Measurements from ENCODE around the gene OTOP1. TPM values are rescaled to one million over a fixed set of nuclear protein-coding genes. Genes with fewer than 3 reads are reported as not detected.
"Not testable (repeated sequence)": the region's sequence is repeated elsewhere in the genome, so short reads cannot be mapped to it uniquely, and the experiment has no call there.

Gene OTOP1
- polyA plus RNA-seq, 3 donors = not detected

DNA sequence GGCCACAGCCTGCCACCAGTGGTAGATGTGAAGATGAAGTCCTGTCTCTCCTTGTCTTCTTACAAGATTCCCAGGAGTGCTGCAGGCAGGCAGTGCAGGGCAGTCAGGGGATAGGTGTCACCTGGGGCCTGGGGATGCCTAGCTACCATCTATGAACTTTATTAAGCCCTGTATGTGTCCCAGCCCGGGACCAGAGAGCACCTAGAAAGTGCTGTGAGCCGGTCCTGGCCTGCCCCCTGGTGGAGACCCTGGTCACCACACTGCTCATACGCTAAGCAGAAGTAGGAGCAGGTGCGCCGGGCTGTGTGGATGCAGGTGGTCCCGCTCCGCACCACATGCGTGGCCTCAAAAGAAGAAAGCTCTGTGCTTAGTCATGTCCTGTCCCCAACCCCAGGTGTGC, 81.1 kb downstream of the OTOP1 start:
- H3K4me2 ChIP-seq (replicated peaks; ENCODE audit: extremely low read depth, low read length, poor library complexity, severe bottlenecking); DNase-seq; H3K27me3 ChIP-seq (ENCODE audit: control insufficient read depth in 2 of 2, insufficient read depth in 2 of 2, low read length in 2 of 2); H3K79me2 ChIP-seq (ENCODE audit: insufficient read depth, low read length); H3K4me3 ChIP-seq (replicated peaks in 1 of 3; ENCODE audit: low read depth in 2 of 3, low read length in 3 of 3); H4K20me1 ChIP-seq (ENCODE audit: insufficient read depth, low read length); H3K9me3 ChIP-seq (replicated peaks in 1 of 2; ENCODE audit: control insufficient read depth in 1 of 2, insufficient read depth in 1 of 2, low read length in 2 of 2); H3K27ac ChIP-seq (ENCODE audit: low read depth in 1 of 2, low read length in 2 of 2); H3K9me3 Mint-ChIP-seq; H3K36me3 Mint-ChIP-seq; H2AFZ ChIP-seq (ENCODE audit: insufficient read depth, low read depth, low read length, poor library complexity, severe bottlenecking); H3K4me1 Mint-ChIP-seq; H3K4me3 Mint-ChIP-seq; H3K27ac Mint-ChIP-seq; intact Hi-C loops (cut with micrococcal nuclease); H3K4me1 ChIP-seq (ENCODE audit: control insufficient read depth in 1 of 2, insufficient read depth in 2 of 2, low read length in 2 of 2); H3K9ac ChIP-seq (ENCODE audit: insufficient read depth, low read length, poor library complexity, severe bottlenecking); H3K36me3 ChIP-seq (replicated peaks in 1 of 2; ENCODE audit: control insufficient read depth in 1 of 2, insufficient read depth in 2 of 2, low read length in 2 of 2): not testable (repeated sequence)
- peaks cover 25 to 51% (median 45%) of the 10 kb centered on the region in 3 donors for H3K27me3 Mint-ChIP-seq (ENCODE audit: low read depth in 3 of 3)
- TF ChIP-seq, protein P1, sequence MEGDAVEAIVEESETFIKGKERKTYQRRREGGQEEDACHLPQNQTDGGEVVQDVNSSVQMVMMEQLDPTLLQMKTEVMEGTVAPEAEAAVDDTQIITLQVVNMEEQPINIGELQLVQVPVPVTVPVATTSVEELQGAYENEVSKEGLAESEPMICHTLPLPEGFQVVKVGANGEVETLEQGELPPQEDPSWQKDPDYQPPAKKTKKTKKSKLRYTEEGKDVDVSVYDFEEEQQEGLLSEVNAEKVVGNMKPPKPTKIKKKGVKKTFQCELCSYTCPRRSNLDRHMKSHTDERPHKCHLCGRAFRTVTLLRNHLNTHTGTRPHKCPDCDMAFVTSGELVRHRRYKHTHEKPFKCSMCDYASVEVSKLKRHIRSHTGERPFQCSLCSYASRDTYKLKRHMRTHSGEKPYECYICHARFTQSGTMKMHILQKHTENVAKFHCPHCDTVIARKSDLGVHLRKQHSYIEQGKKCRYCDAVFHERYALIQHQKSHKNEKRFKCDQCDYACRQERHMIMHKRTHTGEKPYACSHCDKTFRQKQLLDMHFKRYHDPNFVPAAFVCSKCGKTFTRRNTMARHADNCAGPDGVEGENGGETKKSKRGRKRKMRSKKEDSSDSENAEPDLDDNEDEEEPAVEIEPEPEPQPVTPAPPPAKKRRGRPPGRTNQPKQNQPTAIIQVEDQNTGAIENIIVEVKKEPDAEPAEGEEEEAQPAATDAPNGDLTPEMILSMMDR (IDR thresholded peaks at IDR 0.05) = peak; percentile 36
- WGBS (ENCODE audit: insufficient coverage) = no CpG with 5 or more reads among the region's 8 CpGs

DNA sequence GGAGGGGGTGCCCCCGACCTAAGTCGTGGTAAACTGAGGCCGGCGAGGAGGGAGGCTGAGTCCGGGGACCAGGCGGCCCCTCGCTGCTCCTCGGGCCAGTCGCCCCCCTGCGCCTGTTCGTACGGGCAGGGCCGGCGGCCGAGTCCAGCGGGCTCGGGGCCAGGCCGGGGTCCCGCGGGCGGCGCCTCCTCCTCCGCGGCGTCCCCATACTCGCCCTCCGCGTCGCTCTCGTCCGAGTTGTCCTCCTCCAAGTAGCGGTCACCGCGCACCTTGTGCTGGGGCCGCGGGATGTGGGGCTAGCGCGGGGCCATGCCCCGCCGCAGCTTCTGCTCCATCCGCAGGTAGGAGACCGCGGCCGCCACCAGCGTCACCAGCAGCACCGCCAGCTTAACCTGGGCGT, 83.4 kb downstream of the OTOP1 start:
- DNase-seq; H3K27ac ChIP-seq (ENCODE audit: low read depth in 1 of 2, low read length in 2 of 2); intact Hi-C loops (cut with micrococcal nuclease); H3K9me3 ChIP-seq (replicated peaks in 1 of 2; ENCODE audit: control insufficient read depth in 1 of 2, insufficient read depth in 1 of 2, low read length in 2 of 2); H3K4me1 Mint-ChIP-seq; H3K27ac Mint-ChIP-seq; H3K9me3 Mint-ChIP-seq; H2AFZ ChIP-seq (ENCODE audit: insufficient read depth, low read depth, low read length, poor library complexity, severe bottlenecking); H3K27me3 ChIP-seq (ENCODE audit: control insufficient read depth in 2 of 2, insufficient read depth in 2 of 2, low read length in 2 of 2); H3K36me3 ChIP-seq (replicated peaks in 1 of 2; ENCODE audit: control insufficient read depth in 1 of 2, insufficient read depth in 2 of 2, low read length in 2 of 2); H3K4me2 ChIP-seq (replicated peaks; ENCODE audit: extremely low read depth, low read length, poor library complexity, severe bottlenecking); H4K20me1 ChIP-seq (ENCODE audit: insufficient read depth, low read length); H3K36me3 Mint-ChIP-seq; H3K4me3 ChIP-seq (replicated peaks in 1 of 3; ENCODE audit: low read depth in 2 of 3, low read length in 3 of 3); H3K79me2 ChIP-seq (ENCODE audit: insufficient read depth, low read length); H3K4me1 ChIP-seq (ENCODE audit: control insufficient read depth in 1 of 2, insufficient read depth in 2 of 2, low read length in 2 of 2); H3K9ac ChIP-seq (ENCODE audit: insufficient read depth, low read length, poor library complexity, severe bottlenecking): not testable (repeated sequence)
- WGBS (ENCODE audit: insufficient coverage) = under 1% methylated on average over 32 of the region's 47 CpGs
- H3K27me3 Mint-ChIP-seq (ENCODE audit: low read depth in 3 of 3) = peaks cover 27 to 59% (median 45%) of the 10 kb centered on the region in 3 donors
- H3K4me3 Mint-ChIP-seq = peak overlapping the region in 1 of 2 donors; percentile 57

DNA sequence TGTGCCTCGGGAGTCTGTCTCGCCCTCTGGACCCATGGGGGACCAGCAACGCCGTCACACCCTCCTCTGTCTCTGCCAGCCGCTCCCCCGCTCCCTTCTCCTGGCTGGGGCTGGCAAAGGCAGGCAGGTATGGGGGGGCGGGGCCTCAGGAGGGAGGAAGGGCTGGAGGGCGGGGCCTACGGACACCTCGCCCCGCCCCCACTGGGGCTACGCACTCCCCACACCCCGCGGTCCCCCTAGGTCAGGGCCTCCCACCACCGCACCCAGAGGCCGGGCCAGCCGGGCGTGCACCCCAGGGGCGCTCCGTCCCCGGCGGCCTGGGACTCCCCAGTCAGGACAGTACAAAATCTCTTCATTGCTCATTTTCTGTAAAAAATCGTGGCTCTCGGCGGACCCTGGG, 84.0 kb downstream of the OTOP1 start:
- DNase-seq; H2AFZ ChIP-seq (ENCODE audit: insufficient read depth, low read depth, low read length, poor library complexity, severe bottlenecking); H3K79me2 ChIP-seq (ENCODE audit: insufficient read depth, low read length); intact Hi-C loops (cut with micrococcal nuclease); H3K9me3 ChIP-seq (replicated peaks in 1 of 2; ENCODE audit: control insufficient read depth in 1 of 2, insufficient read depth in 1 of 2, low read length in 2 of 2); H3K9ac ChIP-seq (ENCODE audit: insufficient read depth, low read length, poor library complexity, severe bottlenecking); H3K36me3 ChIP-seq (replicated peaks in 1 of 2; ENCODE audit: control insufficient read depth in 1 of 2, insufficient read depth in 2 of 2, low read length in 2 of 2); H3K4me1 ChIP-seq (ENCODE audit: control insufficient read depth in 1 of 2, insufficient read depth in 2 of 2, low read length in 2 of 2); H3K27ac Mint-ChIP-seq; H3K4me2 ChIP-seq (replicated peaks; ENCODE audit: extremely low read depth, low read length, poor library complexity, severe bottlenecking); H4K20me1 ChIP-seq (ENCODE audit: insufficient read depth, low read length); H3K36me3 Mint-ChIP-seq; H3K9me3 Mint-ChIP-seq; H3K27ac ChIP-seq (ENCODE audit: low read depth in 1 of 2, low read length in 2 of 2); H3K4me1 Mint-ChIP-seq; H3K27me3 ChIP-seq (ENCODE audit: control insufficient read depth in 2 of 2, insufficient read depth in 2 of 2, low read length in 2 of 2); H3K4me3 ChIP-seq (replicated peaks in 1 of 3; ENCODE audit: low read depth in 2 of 3, low read length in 3 of 3): not testable (repeated sequence)
- Mint-ChIP-seq H3K27me3 (ENCODE audit: low read depth in 3 of 3) (peaks cover 27 to 59% (median 45%) of the 10 kb centered on the region in 3 donors), H3K4me3 (peak overlapping the region in 1 of 2 donors; percentile 59)
- WGBS (ENCODE audit: insufficient coverage) = no CpG with 5 or more reads among the region's 25 CpGs

DNA sequence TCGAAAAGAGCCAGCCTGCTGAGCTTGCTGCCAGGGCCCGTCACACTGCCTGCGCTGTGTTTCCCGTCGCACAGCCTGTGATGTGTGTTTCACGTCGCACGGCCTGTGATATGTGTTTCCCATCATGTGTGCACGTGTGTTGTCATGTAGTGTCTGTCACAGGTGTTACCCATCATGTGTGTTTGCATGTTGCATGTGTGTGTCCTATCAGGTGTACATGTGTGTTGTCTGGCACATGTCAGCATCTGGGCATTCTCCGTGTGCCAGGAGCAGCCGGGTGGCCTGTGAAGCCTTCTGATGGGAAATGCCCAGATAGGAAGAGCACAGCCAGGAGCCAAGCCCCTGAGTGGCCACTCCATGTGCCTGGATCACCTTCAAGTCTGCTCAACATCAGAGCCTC, 85.5 kb downstream of the OTOP1 start:
- H3K79me2 ChIP-seq (ENCODE audit: insufficient read depth, low read length); H3K4me1 Mint-ChIP-seq; H3K27ac ChIP-seq (ENCODE audit: low read depth in 1 of 2, low read length in 2 of 2); H3K27ac Mint-ChIP-seq; intact Hi-C loops (cut with micrococcal nuclease); H3K27me3 ChIP-seq (ENCODE audit: control insufficient read depth in 2 of 2, insufficient read depth in 2 of 2, low read length in 2 of 2); H3K4me1 ChIP-seq (ENCODE audit: control insufficient read depth in 1 of 2, insufficient read depth in 2 of 2, low read length in 2 of 2); H4K20me1 ChIP-seq (ENCODE audit: insufficient read depth, low read length); H3K4me2 ChIP-seq (replicated peaks; ENCODE audit: extremely low read depth, low read length, poor library complexity, severe bottlenecking); H2AFZ ChIP-seq (ENCODE audit: insufficient read depth, low read depth, low read length, poor library complexity, severe bottlenecking); H3K9me3 ChIP-seq (replicated peaks in 1 of 2; ENCODE audit: control insufficient read depth in 1 of 2, insufficient read depth in 1 of 2, low read length in 2 of 2); H3K36me3 ChIP-seq (replicated peaks in 1 of 2; ENCODE audit: control insufficient read depth in 1 of 2, insufficient read depth in 2 of 2, low read length in 2 of 2); H3K9ac ChIP-seq (ENCODE audit: insufficient read depth, low read length, poor library complexity, severe bottlenecking); H3K9me3 Mint-ChIP-seq; H3K4me3 ChIP-seq (replicated peaks in 1 of 3; ENCODE audit: low read depth in 2 of 3, low read length in 3 of 3); H3K36me3 Mint-ChIP-seq; DNase-seq: not testable (repeated sequence)
- WGBS (ENCODE audit: insufficient coverage) = 96% methylated on average over 5 of the region's 11 CpGs
- H3K4me3 Mint-ChIP-seq = peak overlapping the region in 1 of 2 donors; percentile 35
- H3K27me3 Mint-ChIP-seq (ENCODE audit: low read depth in 3 of 3) = peaks cover 27 to 54% (median 41%) of the 10 kb centered on the region in 3 donors

All from CD14-positive monocyte (primary cell).